Measurements from ENCODE around the gene PTF1A.

DNA sequence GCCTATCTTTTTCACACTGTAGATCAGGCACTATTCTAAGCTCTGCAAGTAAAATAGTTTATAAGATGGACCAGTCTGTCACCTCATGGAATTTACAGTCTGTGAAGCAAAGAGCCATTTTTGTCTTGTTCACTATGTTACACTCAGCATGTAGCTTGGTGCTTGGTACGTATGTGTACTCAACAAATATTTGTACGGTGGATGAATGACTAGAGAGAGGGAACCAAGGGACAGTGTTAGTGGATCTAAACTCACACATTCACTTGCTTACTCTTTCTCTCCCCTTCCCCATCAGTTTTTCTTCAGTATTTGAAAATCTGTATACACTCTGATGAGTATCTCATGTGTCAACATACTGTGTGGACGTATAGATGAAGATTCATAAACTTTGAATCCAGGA is 45.9 kb downstream of the PTF1A start:
- TF ChIP-seq SMAD3 (CRISPR knock-in tag; IDR thresholded peaks at IDR 0.05; ENCODE audit: borderline replicate concordance) (no peak), ZBTB21 (CRISPR knock-in tag; IDR thresholded peaks at IDR 0.05; ENCODE audit: borderline replicate concordance) (no peak), CREM (CRISPR knock-in tag; IDR thresholded peaks at IDR 0.05) (no peak), ETV6 (CRISPR knock-in tag; IDR thresholded peaks at IDR 0.05) (no peak), NR3C1 (CRISPR knock-in tag; conservative IDR thresholded peaks at IDR 0.05; ENCODE audit: low read depth) (no peak), IRF2 (CRISPR knock-in tag; IDR thresholded peaks at IDR 0.05; ENCODE audit: borderline replicate concordance, low read depth) (no peak)
- TF ChIP-seq, protein P1, sequence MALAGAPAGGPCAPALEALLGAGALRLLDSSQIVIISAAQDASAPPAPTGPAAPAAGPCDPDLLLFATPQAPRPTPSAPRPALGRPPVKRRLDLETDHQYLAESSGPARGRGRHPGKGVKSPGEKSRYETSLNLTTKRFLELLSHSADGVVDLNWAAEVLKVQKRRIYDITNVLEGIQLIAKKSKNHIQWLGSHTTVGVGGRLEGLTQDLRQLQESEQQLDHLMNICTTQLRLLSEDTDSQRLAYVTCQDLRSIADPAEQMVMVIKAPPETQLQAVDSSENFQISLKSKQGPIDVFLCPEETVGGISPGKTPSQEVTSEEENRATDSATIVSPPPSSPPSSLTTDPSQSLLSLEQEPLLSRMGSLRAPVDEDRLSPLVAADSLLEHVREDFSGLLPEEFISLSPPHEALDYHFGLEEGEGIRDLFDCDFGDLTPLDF (CRISPR knock-in tag; IDR thresholded peaks at IDR 0.05): no peak
- TF ChIP-seq, protein P2, sequence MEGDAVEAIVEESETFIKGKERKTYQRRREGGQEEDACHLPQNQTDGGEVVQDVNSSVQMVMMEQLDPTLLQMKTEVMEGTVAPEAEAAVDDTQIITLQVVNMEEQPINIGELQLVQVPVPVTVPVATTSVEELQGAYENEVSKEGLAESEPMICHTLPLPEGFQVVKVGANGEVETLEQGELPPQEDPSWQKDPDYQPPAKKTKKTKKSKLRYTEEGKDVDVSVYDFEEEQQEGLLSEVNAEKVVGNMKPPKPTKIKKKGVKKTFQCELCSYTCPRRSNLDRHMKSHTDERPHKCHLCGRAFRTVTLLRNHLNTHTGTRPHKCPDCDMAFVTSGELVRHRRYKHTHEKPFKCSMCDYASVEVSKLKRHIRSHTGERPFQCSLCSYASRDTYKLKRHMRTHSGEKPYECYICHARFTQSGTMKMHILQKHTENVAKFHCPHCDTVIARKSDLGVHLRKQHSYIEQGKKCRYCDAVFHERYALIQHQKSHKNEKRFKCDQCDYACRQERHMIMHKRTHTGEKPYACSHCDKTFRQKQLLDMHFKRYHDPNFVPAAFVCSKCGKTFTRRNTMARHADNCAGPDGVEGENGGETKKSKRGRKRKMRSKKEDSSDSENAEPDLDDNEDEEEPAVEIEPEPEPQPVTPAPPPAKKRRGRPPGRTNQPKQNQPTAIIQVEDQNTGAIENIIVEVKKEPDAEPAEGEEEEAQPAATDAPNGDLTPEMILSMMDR (IDR thresholded peaks at IDR 0.05): no peak
- TF ChIP-seq, protein P3, sequence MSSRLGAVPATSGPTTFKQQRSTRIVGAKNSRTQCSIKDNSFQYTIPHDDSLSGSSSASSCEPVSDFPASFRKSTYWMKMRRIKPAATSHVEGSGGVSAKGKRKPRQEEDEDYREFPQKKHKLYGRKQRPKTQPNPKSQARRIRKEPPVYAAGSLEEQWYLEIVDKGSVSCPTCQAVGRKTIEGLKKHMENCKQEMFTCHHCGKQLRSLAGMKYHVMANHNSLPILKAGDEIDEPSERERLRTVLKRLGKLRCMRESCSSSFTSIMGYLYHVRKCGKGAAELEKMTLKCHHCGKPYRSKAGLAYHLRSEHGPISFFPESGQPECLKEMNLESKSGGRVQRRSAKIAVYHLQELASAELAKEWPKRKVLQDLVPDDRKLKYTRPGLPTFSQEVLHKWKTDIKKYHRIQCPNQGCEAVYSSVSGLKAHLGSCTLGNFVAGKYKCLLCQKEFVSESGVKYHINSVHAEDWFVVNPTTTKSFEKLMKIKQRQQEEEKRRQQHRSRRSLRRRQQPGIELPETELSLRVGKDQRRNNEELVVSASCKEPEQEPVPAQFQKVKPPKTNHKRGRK (CRISPR knock-in tag; IDR thresholded peaks at IDR 0.05; ENCODE audit: borderline replicate concordance): no peak

Data from WTC11 (cell line).